ENCODE results near the gene CAPN11.

CAPN11 gene

GRCh38 chr6:44166116-44166515, 7.5 kb downstream of the CAPN11 start:
- no peak for DNase-seq (ENCODE audit: low read depth, low spot score)
- in situ Hi-C loops (cut with HindIII; ENCODE audit: low sequenced_read_pairs): no loop called here
- no peak for TF ChIP-seq CTCF (IDR thresholded peaks at IDR 0.05; ENCODE audit: low read depth, low read length)
- no peak overlapping the region for H3K4me3 ChIP-seq (ENCODE audit: low read depth, low read length)

GRCh38 chr6:44166591-44167184, 8.1 kb downstream of the CAPN11 start:
- DNase-seq (ENCODE audit: low read depth, low spot score): no peak
- no peak overlapping the region for H3K4me3 ChIP-seq (ENCODE audit: low read depth, low read length)
- no peak for TF ChIP-seq CTCF (IDR thresholded peaks at IDR 0.05; ENCODE audit: low read depth, low read length)
- in situ Hi-C loops (cut with HindIII; ENCODE audit: low sequenced_read_pairs): no loop called here

GRCh38 chr6:44167567-44167966, 8.9 kb downstream of the CAPN11 start:
- TF ChIP-seq CTCF (IDR thresholded peaks at IDR 0.05; ENCODE audit: low read depth, low read length): no peak
- no peak for DNase-seq (ENCODE audit: low read depth, low spot score)
- H3K4me3 ChIP-seq (ENCODE audit: low read depth, low read length): no peak overlapping the region
- in situ Hi-C loops (cut with HindIII; ENCODE audit: low sequenced_read_pairs): no loop called here

- no peak for TF ChIP-seq CTCF (IDR thresholded peaks at IDR 0.05; ENCODE audit: low read depth, low read length)
- in situ Hi-C loops (cut with HindIII; ENCODE audit: low sequenced_read_pairs): no loop called here
- no peak overlapping the region for H3K4me3 ChIP-seq (ENCODE audit: low read depth, low read length)
- DNase-seq (ENCODE audit: low read depth, low spot score): no peak
These were observed 10.5 kb downstream of the CAPN11 start for GRCh38 chr6:44169154-44169553.

- no peak for DNase-seq (ENCODE audit: low read depth, low spot score)
- in situ Hi-C loops (cut with HindIII; ENCODE audit: low sequenced_read_pairs): no loop called here
- TF ChIP-seq CTCF (IDR thresholded peaks at IDR 0.05; ENCODE audit: low read depth, low read length): no peak
- H3K4me3 ChIP-seq (ENCODE audit: low read depth, low read length): no peak overlapping the region
These were observed 11.4 kb downstream of the CAPN11 start for GRCh38 chr6:44169886-44170570.

- no peak overlapping the region for H3K4me3 ChIP-seq (ENCODE audit: low read depth, low read length)
- no peak for DNase-seq (ENCODE audit: low read depth, low spot score)
- no peak for TF ChIP-seq CTCF (IDR thresholded peaks at IDR 0.05; ENCODE audit: low read depth, low read length)
- in situ Hi-C loops (cut with HindIII; ENCODE audit: low sequenced_read_pairs): no loop called here
These were observed 13.4 kb downstream of the CAPN11 start for GRCh38 chr6:44171899-44172546.

Measured in astrocyte of the spinal cord (primary cell).